HepG2 (cell line): ENCODE results near the gene CTIF. TPM values are rescaled to one million over a fixed set of nuclear protein-coding genes. Genes with fewer than 3 reads are reported as not detected.

Experiments
- CC2D1A ChIP-seq: sonication (generic); formaldehyde crosslinking; IDR thresholded peaks from 2 replicates; pipeline ENCODE4 v1.8.1; 2023; ENCODE audit warnings: mild to moderate bottlenecking, missing genetic modification reagents
- EHMT2 ChIP-seq: fragments of 200-600 bp; sonication (generic); IDR thresholded peaks from 2 replicates; pipeline ENCODE4 v1.7.0; 2017; ENCODE audit warnings: antibody characterized with exemption, low read depth, low read length, borderline replicate concordance
- GLI4 ChIP-seq: sonication (generic); formaldehyde crosslinking; IDR thresholded peaks from 2 replicates; pipeline ENCODE4 v1.5.1; 2020; ENCODE audit warnings: missing genetic modification reagents, mild to moderate bottlenecking, moderate library complexity, borderline replicate concordance
- IRX3 ChIP-seq: sonication (generic); formaldehyde crosslinking; IDR thresholded peaks from 2 replicates; pipeline ENCODE4 v1.8.1; 2023; ENCODE audit warnings: mild to moderate bottlenecking, low read depth, missing genetic modification reagents, borderline replicate concordance
- MTF2 ChIP-seq: sonication (generic); formaldehyde crosslinking; IDR thresholded peaks from 2 replicates; pipeline ENCODE4 v1.5.0; 2020; ENCODE audit warnings: missing genetic modification reagents, borderline replicate concordance
- NFKB2 ChIP-seq: sonication (generic); formaldehyde crosslinking; IDR thresholded peaks from 2 replicates; pipeline ENCODE4 v1.4.0; 2020; ENCODE audit warnings: missing genetic modification reagents, borderline replicate concordance
- SMAD3 ChIP-seq: sonication (generic); formaldehyde crosslinking; IDR thresholded peaks from 2 replicates; pipeline ENCODE4 v1.4.0; 2020; ENCODE audit warnings: missing genetic modification reagents
- ZFP41 ChIP-seq: sonication (generic); formaldehyde crosslinking; IDR thresholded peaks from 2 replicates; pipeline ENCODE4 v1.4.0; 2020; ENCODE audit warnings: mild to moderate bottlenecking, missing genetic modification reagents, borderline replicate concordance
- ZFP62 ChIP-seq: sonication (generic); formaldehyde crosslinking; IDR thresholded peaks from 2 replicates; pipeline ENCODE4 v1.4.0; 2020; ENCODE audit warnings: missing genetic modification reagents
- ZNF616 ChIP-seq: sonication (generic); formaldehyde crosslinking; IDR thresholded peaks from 2 replicates; pipeline ENCODE4 v1.5.0; 2020; ENCODE audit warnings: low read depth, mild to moderate bottlenecking, missing genetic modification reagents
- ZNF652 ChIP-seq: IDR thresholded peaks from 2 replicates; pipeline ENCODE4 v1.6.1; 2016; ENCODE audit warnings: low read depth, borderline replicate concordance
- ZNF777 ChIP-seq: sonication (generic); formaldehyde crosslinking; IDR thresholded peaks from 2 replicates; pipeline ENCODE4 v1.4.0; 2020; ENCODE audit warnings: missing genetic modification reagents
- polyA plus RNA-seq, 8 experiments: library from polyadenylated mRNA; depleted of rRNA in 3 of 8; stranded (reverse) in 7 of 8; unstranded in 1 of 8; fragments of >200 nt; fragmentation: Illumina TruSeq in 4 of 8; extraction: Trizol in 4 of 8; gene quantifications; 2 replicates each; pipeline versions ENCODE4 v1.2.1 to v1.2.3, GENCODE V29; 2011 to 2016; ENCODE audit warnings: low read depth in 4 of 8, missing spikeins in 1 of 8, mixed read lengths in 1 of 8; ENCODE audit not compliant: insufficient read depth in 1 of 8
- total RNA-seq, 5 experiments: library from RNA; depleted of rRNA; stranded (reverse); fragments of >200 nt; fragmentation: Illumina TruSeq; extraction: Trizol; gene quantifications; 2 replicates each; pipeline ENCODE4 v1.2.3, GENCODE V29; 2016; ENCODE audit warnings: low read depth in 1 of 5
- TF ChIP-seq, protein P1 (sequence below): sonication (generic); formaldehyde crosslinking; IDR thresholded peaks from 2 replicates; pipeline ENCODE4 v1.4.0; 2020; ENCODE audit warnings: missing genetic modification reagents
- TF ChIP-seq, protein P2 (sequence below): sonication (generic); formaldehyde crosslinking; IDR thresholded peaks from 2 replicates; pipeline ENCODE4 v1.4.0; 2020; ENCODE audit warnings: missing genetic modification reagents
- TF ChIP-seq, protein P3 (sequence below): sonication (generic); formaldehyde crosslinking; IDR thresholded peaks from 2 replicates; pipeline ENCODE4 v1.5.1; 2020; ENCODE audit warnings: mild to moderate bottlenecking, missing genetic modification reagents, moderate library complexity
- TF ChIP-seq, protein P4 (sequence below): sonication (generic); formaldehyde crosslinking; conservative IDR thresholded peaks from 2 replicates; pipeline ENCODE4 v1.8.0; 2022; ENCODE audit warnings: low read depth, missing genetic modification reagents
- TF ChIP-seq, protein P5 (sequence below): sonication (generic); formaldehyde crosslinking; conservative IDR thresholded peaks from 2 replicates; pipeline ENCODE4 v1.8.1; 2023; ENCODE audit warnings: missing genetic modification reagents
- TF ChIP-seq, protein P6 (sequence below): sonication (generic); formaldehyde crosslinking; IDR thresholded peaks from 2 replicates; pipeline ENCODE4 v1.5.0; 2020; ENCODE audit warnings: missing genetic modification reagents

The CTIF gene
- total and polyA plus RNA-seq, 2 of the 13 experiments (the other 11 are each of a cell fraction or from before 2014, with no cell fraction given): 18.2 to 28.0 TPM

DNA sequence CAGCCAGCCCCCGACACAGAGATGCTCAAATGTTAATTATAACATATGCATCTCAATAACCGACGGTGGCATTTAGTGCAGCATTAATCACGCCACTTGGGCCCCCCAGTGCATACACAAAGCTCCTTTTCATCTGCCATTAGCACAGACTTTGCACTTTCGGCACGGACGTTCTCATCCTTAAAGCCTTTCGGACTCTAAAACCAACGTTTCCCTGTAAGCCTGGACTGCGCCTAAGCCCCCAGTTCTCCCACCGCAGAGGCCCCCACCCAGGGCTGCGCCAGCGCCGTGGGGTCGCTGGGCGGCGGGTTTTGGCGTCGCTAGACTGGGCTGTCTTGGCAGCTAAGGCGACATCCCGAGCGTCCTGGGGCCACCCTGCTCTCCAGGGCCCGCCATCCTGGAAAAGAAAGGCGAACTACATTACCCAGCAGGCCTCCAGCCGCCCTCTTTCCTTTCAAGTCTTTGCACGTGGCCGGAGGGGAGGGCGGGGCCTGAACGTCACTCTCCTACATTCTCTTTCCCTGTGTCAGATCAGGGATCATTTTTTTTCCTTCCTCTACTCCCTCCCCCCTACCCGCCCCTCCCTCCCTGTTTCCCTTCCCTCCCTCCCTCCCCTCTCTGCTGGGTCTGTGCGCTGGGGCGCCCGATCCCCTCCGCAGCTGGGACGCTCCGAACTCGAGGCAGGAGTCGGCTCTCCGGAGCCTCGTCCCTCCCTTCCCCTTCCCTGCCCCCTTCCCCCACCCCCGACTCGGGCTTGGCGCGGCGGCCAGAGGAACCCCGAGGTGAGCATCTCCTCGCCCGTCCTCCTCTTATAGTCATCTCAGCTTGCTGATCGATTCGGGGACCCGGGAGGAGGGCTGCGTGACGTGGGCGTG, at the start of gene CTIF (continued):
- TF ChIP-seq, protein P1, sequence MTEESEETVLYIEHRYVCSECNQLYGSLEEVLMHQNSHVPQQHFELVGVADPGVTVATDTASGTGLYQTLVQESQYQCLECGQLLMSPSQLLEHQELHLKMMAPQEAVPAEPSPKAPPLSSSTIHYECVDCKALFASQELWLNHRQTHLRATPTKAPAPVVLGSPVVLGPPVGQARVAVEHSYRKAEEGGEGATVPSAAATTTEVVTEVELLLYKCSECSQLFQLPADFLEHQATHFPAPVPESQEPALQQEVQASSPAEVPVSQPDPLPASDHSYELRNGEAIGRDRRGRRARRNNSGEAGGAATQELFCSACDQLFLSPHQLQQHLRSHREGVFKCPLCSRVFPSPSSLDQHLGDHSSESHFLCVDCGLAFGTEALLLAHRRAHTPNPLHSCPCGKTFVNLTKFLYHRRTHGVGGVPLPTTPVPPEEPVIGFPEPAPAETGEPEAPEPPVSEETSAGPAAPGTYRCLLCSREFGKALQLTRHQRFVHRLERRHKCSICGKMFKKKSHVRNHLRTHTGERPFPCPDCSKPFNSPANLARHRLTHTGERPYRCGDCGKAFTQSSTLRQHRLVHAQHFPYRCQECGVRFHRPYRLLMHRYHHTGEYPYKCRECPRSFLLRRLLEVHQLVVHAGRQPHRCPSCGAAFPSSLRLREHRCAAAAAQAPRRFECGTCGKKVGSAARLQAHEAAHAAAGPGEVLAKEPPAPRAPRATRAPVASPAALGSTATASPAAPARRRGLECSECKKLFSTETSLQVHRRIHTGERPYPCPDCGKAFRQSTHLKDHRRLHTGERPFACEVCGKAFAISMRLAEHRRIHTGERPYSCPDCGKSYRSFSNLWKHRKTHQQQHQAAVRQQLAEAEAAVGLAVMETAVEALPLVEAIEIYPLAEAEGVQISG: peak; percentile 75
- TF ChIP-seq, protein P2, sequence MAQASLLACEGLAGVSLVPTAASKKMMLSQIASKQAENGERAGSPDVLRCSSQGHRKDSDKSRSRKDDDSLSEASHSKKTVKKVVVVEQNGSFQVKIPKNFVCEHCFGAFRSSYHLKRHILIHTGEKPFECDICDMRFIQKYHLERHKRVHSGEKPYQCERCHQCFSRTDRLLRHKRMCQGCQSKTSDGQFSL (CRISPR knock-in tag): peak; percentile 72; the same call in 1 of the 2 replicates
- TF ChIP-seq EHMT2 (peak; percentile 41; the same call in 1 of the 2 replicates), SMAD3 (CRISPR knock-in tag) (no peak), NFKB2 (no peak; the same call in 1 of the 2 replicates), ZNF616 (CRISPR knock-in tag) (no peak), ZNF777 (CRISPR knock-in tag) (no peak), GLI4 (CRISPR knock-in tag) (no peak), MTF2 (CRISPR knock-in tag) (no peak), ZNF652 (no peak), CC2D1A (CRISPR knock-in tag) (no peak), ZFP41 (CRISPR knock-in tag) (no peak), ZFP62 (CRISPR knock-in tag) (0 out of 2 replicates have a peak, but pooled peaks have one; percentile 44), IRX3 (CRISPR knock-in tag) (no peak)
- TF ChIP-seq, protein P3, sequence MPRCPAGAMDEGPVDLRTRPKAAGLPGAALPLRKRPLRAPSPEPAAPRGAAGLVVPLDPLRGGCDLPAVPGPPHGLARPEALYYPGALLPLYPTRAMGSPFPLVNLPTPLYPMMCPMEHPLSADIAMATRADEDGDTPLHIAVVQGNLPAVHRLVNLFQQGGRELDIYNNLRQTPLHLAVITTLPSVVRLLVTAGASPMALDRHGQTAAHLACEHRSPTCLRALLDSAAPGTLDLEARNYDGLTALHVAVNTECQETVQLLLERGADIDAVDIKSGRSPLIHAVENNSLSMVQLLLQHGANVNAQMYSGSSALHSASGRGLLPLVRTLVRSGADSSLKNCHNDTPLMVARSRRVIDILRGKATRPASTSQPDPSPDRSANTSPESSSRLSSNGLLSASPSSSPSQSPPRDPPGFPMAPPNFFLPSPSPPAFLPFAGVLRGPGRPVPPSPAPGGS (CRISPR knock-in tag): no peak
- TF ChIP-seq, protein P4, sequence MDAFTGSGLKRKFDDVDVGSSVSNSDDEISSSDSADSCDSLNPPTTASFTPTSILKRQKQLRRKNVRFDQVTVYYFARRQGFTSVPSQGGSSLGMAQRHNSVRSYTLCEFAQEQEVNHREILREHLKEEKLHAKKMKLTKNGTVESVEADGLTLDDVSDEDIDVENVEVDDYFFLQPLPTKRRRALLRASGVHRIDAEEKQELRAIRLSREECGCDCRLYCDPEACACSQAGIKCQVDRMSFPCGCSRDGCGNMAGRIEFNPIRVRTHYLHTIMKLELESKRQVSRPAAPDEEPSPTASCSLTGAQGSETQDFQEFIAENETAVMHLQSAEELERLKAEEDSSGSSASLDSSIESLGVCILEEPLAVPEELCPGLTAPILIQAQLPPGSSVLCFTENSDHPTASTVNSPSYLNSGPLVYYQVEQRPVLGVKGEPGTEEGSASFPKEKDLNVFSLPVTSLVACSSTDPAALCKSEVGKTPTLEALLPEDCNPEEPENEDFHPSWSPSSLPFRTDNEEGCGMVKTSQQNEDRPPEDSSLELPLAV: no peak
- TF ChIP-seq, protein P5, sequence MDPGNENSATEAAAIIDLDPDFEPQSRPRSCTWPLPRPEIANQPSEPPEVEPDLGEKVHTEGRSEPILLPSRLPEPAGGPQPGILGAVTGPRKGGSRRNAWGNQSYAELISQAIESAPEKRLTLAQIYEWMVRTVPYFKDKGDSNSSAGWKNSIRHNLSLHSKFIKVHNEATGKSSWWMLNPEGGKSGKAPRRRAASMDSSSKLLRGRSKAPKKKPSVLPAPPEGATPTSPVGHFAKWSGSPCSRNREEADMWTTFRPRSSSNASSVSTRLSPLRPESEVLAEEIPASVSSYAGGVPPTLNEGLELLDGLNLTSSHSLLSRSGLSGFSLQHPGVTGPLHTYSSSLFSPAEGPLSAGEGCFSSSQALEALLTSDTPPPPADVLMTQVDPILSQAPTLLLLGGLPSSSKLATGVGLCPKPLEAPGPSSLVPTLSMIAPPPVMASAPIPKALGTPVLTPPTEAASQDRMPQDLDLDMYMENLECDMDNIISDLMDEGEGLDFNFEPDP (CRISPR knock-in tag): no peak
- TF ChIP-seq, protein P6, sequence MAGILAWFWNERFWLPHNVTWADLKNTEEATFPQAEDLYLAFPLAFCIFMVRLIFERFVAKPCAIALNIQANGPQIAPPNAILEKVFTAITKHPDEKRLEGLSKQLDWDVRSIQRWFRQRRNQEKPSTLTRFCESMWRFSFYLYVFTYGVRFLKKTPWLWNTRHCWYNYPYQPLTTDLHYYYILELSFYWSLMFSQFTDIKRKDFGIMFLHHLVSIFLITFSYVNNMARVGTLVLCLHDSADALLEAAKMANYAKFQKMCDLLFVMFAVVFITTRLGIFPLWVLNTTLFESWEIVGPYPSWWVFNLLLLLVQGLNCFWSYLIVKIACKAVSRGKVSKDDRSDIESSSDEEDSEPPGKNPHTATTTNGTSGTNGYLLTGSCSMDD: no peak
